Cardiac muscle cell (in vitro differentiated cells and primary cell): ENCODE results near the gene GATAD2B. TPM values are rescaled to one million over a fixed set of nuclear protein-coding genes. Genes with fewer than 3 reads are reported as not detected.

Experiments
- DNase-seq, 2 donors: peaks; one replicate each; pipeline versions ENCODE4 v3.0.0 to v3.0.0-alpha.2; 2010 to 2017; ENCODE audit warnings: low read depth in 1 of 2, low spot score in 1 of 2
- H3K27ac ChIP-seq: fragments of 200-600 bp; sonication (generic); 2 replicates; pipeline ENCODE4 v1.5.1; 2016
- H3K27me3 ChIP-seq: fragments of 200-600 bp; sonication (generic); 2 replicates; pipeline ENCODE4 v1.6.0; 2016; ENCODE audit warnings: control low read depth
- H3K36me3 ChIP-seq: fragments of 200-600 bp; sonication (generic); 2 replicates; pipeline ENCODE4 v1.5.1; 2016; ENCODE audit warnings: control low read depth
- H3K4me1 ChIP-seq: fragments of 200-600 bp; sonication (generic); 2 replicates; pipeline ENCODE4 v1.8.1; 2017; ENCODE audit warnings: low read depth, mild to moderate bottlenecking, mixed run types
- H3K4me3 ChIP-seq: fragments of 200-600 bp; sonication (generic); 2 replicates; pipeline ENCODE4 v1.5.1; 2016; ENCODE audit warnings: mild to moderate bottlenecking
- H3K9me3 ChIP-seq: fragments of 200-600 bp; sonication (generic); 2 replicates; pipeline ENCODE4 v1.5.1; 2017; ENCODE audit warnings: low read depth, mild to moderate bottlenecking, control low read depth
- polyA plus RNA-seq: library from polyadenylated mRNA; unstranded; fragments of >200 nt; fragmentation: Nextera tagmentation; extraction: Ambion mirVana; gene quantifications from 2 replicates; pipeline ENCODE4 v1.2.1, GENCODE V29; 2016
- total RNA-seq: library from RNA; depleted of rRNA; stranded (reverse); fragments of >200 nt; gene quantifications from 2 replicates; pipeline ENCODE4 v1.2.3, GENCODE V29; 2016
- TF ChIP-seq, protein P1 (sequence below): IDR thresholded peaks from 2 replicates; pipeline ENCODE4 v1.5.1; 2012; ENCODE audit warnings: low read depth, mild to moderate bottlenecking, low read length

Gene GATAD2B
- total and polyA plus RNA-seq, 2 experiments from 2014 or later = 8.1 to 19.6 TPM

GRCh38 chr1:153957744-153958110, 35.0 kb upstream of the GATAD2B start:
- no peaks in the 10 kb centered on the region for H3K9me3 ChIP-seq
- peak overlapping the region; percentile 84 for H3K27ac ChIP-seq
- H3K4me1 ChIP-seq = peaks cover 37% of the 10 kb centered on the region
- H3K27me3 ChIP-seq = no peaks in the 10 kb centered on the region
- peak overlapping the region; percentile 65 for H3K4me3 ChIP-seq
- TF ChIP-seq, protein P1, sequence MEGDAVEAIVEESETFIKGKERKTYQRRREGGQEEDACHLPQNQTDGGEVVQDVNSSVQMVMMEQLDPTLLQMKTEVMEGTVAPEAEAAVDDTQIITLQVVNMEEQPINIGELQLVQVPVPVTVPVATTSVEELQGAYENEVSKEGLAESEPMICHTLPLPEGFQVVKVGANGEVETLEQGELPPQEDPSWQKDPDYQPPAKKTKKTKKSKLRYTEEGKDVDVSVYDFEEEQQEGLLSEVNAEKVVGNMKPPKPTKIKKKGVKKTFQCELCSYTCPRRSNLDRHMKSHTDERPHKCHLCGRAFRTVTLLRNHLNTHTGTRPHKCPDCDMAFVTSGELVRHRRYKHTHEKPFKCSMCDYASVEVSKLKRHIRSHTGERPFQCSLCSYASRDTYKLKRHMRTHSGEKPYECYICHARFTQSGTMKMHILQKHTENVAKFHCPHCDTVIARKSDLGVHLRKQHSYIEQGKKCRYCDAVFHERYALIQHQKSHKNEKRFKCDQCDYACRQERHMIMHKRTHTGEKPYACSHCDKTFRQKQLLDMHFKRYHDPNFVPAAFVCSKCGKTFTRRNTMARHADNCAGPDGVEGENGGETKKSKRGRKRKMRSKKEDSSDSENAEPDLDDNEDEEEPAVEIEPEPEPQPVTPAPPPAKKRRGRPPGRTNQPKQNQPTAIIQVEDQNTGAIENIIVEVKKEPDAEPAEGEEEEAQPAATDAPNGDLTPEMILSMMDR = no peak
- DNase-seq = no peak
- peaks cover 6% of the 10 kb centered on the region for H3K36me3 ChIP-seq

GRCh38 chr1:153956997-153957715, 34.4 kb upstream of the GATAD2B start:
- Histone ChIP-seq H3K36me3 (peaks cover 7% of the 10 kb centered on the region), H3K27me3 (no peaks in the 10 kb centered on the region), H3K27ac (peak overlapping the region; percentile 84), H3K9me3 (no peaks in the 10 kb centered on the region), H3K4me1 (peaks cover 33% of the 10 kb centered on the region), H3K4me3 (peak overlapping the region; percentile 65)
- no peak for DNase-seq
- TF ChIP-seq, protein P1 = no peak

DNA sequence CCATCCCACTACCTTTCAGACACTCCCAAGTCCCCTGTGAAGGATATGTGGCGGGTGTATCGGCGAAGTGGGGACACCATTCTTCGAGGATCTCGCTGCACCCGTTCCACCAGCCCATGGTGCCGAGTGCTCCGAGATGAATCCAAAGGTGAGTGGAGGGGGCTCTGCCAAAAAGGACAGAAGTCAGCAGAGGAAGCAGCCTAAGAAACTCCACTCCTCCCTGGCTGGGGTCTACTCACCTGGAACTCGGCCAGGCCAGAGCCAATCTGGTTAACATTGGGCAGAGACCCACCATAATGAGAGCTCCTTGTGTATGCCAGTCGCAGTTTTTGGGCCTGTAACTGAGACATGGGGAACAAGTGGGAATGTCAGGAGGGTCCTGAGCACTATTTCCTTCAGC, 32.1 kb upstream of the GATAD2B start:
- DNase-seq = no peak
- TF ChIP-seq, protein P1 = no peak
- peaks cover 21% of the 10 kb centered on the region for H3K36me3 ChIP-seq
- H3K27ac ChIP-seq = peak overlapping the region; percentile 16
- H3K9me3 ChIP-seq = no peaks in the 10 kb centered on the region
- H3K4me3 ChIP-seq = no peak overlapping the region
- H3K27me3 ChIP-seq = no peaks in the 10 kb centered on the region
- H3K4me1 ChIP-seq = peaks cover 24% of the 10 kb centered on the region

DNA sequence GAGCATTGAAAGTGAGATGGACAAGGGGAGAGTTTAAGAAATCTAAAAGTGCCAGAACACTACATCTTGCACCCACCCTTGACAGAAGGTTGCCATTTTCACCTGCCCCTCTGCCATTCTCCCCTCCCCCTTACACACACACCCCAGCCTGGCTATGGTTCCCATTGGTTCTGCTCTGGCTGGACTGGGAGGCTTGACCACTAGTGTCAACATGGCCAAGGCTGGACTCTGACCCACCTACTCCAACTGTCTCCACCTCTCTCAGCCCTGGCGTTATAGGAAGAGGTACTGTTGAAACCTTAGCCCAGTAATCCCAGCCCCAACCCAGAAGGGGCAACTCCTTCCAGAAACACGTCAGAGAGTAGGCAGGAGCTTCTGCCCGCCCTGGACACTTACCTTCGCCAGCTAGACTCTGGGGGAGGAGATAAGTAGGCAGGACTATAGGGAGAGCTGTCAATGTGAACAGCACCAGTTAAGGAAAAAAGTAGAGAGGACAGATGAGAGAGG, 31.1 kb upstream of the GATAD2B start:
- H3K27ac ChIP-seq = peak overlapping the region; percentile 16
- TF ChIP-seq, protein P1 = no peak
- no peak overlapping the region for H3K4me3 ChIP-seq
- H3K4me1 ChIP-seq = peaks cover 21% of the 10 kb centered on the region
- no peak for DNase-seq
- H3K36me3 ChIP-seq = peaks cover 27% of the 10 kb centered on the region
- no peaks in the 10 kb centered on the region for H3K9me3 ChIP-seq
- H3K27me3 ChIP-seq = no peaks in the 10 kb centered on the region

- H3K4me3 ChIP-seq = no peak overlapping the region
- no peak for DNase-seq
- H3K4me1 ChIP-seq = peaks cover 18% of the 10 kb centered on the region
- H3K27me3 ChIP-seq = no peaks in the 10 kb centered on the region
- TF ChIP-seq, protein P1 = no peak
- no peaks in the 10 kb centered on the region for H3K9me3 ChIP-seq
- H3K36me3 ChIP-seq = peaks cover 38% of the 10 kb centered on the region
- H3K27ac ChIP-seq = no peak overlapping the region
Measured at GRCh38 chr1:153951801-153952200, 29.0 kb upstream of the GATAD2B start.
